HEK293 (cell line): Measurements from ENCODE around the gene NEGR1.

ENCODE experiments used
- OVOL3 ChIP-seq: fragments of 450-650 bp; formaldehyde crosslinking; IDR thresholded peaks from 2 replicates; pipeline ENCODE4 v1.5.1; 2016; ENCODE audit warnings: missing biosample characterization, missing genetic modification characterization
- RBAK ChIP-seq: fragments of 450-650 bp; formaldehyde crosslinking; IDR thresholded peaks from 2 replicates; pipeline ENCODE4 v1.5.1; 2016; ENCODE audit warnings: missing biosample characterization, missing genetic modification characterization
- ZNF18 ChIP-seq: fragments of 450-650 bp; formaldehyde crosslinking; IDR thresholded peaks from 2 replicates; pipeline ENCODE4 v1.5.1; 2016; ENCODE audit warnings: missing biosample characterization, missing genetic modification characterization
- ZNF274 ChIP-seq, 2 experiments: fragments of 200-500 bp in 1 of 2; fragments of 450-650 bp in 1 of 2; sonication (Bioruptor generic) in 1 of 2; formaldehyde crosslinking in 1 of 2; IDR thresholded peaks; 2 replicates each; pipeline versions ENCODE4 v1.5.1 to v1.6.1; 2014 to 2016; ENCODE audit warnings: borderline replicate concordance in 1 of 2, inconsistent platforms in 1 of 2, low read length in 1 of 2, missing biosample characterization in 1 of 2, missing genetic modification characterization in 1 of 2
- ZNF48 ChIP-seq: fragments of 450-650 bp; formaldehyde crosslinking; IDR thresholded peaks from 2 replicates; pipeline ENCODE4 v1.5.1; 2016; ENCODE audit warnings: missing biosample characterization, missing genetic modification characterization
- ZNF600 ChIP-seq: fragments of 450-650 bp; formaldehyde crosslinking; IDR thresholded peaks from 2 replicates; pipeline ENCODE4 v1.5.1; 2016; ENCODE audit warnings: missing biosample characterization, missing genetic modification characterization
- ZNF639 ChIP-seq: fragments of 450-650 bp; formaldehyde crosslinking; IDR thresholded peaks from 2 replicates; pipeline ENCODE4 v1.5.1; 2016; ENCODE audit warnings: missing biosample characterization, missing genetic modification characterization
- ZNF677 ChIP-seq: fragments of 450-650 bp; IDR thresholded peaks from 2 replicates; pipeline ENCODE4 v1.5.0; 2018; ENCODE audit warnings: missing biosample characterization, mild to moderate bottlenecking, missing genetic modification characterization, moderate library complexity
- ZNF707 ChIP-seq: fragments of 450-650 bp; formaldehyde crosslinking; IDR thresholded peaks from 2 replicates; pipeline ENCODE4 v1.5.1; 2016; ENCODE audit warnings: missing biosample characterization, missing genetic modification characterization
- ZNF785 ChIP-seq: fragments of 450-650 bp; formaldehyde crosslinking; IDR thresholded peaks from 2 replicates; pipeline ENCODE4 v1.5.1; 2016; ENCODE audit warnings: missing biosample characterization, missing genetic modification characterization
- TF ChIP-seq, protein P1 (sequence below): fragments of 450-650 bp; formaldehyde crosslinking; IDR thresholded peaks from 2 replicates; pipeline ENCODE4 v1.5.1; 2016; ENCODE audit warnings: missing biosample characterization, missing genetic modification characterization

DNA sequence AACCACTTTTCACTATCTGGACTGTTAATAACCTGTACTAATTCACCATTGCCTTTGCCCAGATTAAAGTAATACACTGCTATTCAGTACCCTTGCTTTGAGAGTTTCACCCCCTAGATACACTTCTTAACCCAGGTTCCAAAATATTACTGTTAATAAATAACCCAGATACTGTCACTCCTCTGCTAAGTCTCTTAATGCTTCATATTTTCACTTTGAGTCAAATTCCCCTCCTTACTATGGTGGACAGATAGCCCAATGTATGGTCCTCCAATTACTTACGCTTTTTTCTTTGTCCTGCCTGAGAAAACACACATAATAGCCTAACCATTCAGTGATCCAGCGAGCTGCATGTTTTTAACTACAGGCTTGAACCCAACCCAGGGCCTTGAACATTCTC lies 152.5 kb downstream of the NEGR1 start:
- TF ChIP-seq, protein P1, sequence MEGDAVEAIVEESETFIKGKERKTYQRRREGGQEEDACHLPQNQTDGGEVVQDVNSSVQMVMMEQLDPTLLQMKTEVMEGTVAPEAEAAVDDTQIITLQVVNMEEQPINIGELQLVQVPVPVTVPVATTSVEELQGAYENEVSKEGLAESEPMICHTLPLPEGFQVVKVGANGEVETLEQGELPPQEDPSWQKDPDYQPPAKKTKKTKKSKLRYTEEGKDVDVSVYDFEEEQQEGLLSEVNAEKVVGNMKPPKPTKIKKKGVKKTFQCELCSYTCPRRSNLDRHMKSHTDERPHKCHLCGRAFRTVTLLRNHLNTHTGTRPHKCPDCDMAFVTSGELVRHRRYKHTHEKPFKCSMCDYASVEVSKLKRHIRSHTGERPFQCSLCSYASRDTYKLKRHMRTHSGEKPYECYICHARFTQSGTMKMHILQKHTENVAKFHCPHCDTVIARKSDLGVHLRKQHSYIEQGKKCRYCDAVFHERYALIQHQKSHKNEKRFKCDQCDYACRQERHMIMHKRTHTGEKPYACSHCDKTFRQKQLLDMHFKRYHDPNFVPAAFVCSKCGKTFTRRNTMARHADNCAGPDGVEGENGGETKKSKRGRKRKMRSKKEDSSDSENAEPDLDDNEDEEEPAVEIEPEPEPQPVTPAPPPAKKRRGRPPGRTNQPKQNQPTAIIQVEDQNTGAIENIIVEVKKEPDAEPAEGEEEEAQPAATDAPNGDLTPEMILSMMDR (tag by site-specific recombination), result no peak
- TF ChIP-seq ZNF707 (tag by site-specific recombination) (no peak), OVOL3 (tag by site-specific recombination) (no peak), ZNF785 (tag by site-specific recombination) (no peak), ZNF677 (tag by site-specific recombination) (no peak), ZNF18 (tag by site-specific recombination) (no peak), RBAK (no peak), ZNF600 (tag by site-specific recombination) (no peak), ZNF639 (no peak), ZNF48 (tag by site-specific recombination) (no peak), ZNF274 (IDR thresholded peaks at IDR 0.05; ENCODE audit: low read length) (no peak), ZNF274 (tag by site-specific recombination; IDR thresholded peaks at IDR 0.05; ENCODE audit: borderline replicate concordance) (no peak)
